HUDEP-2 (cell line): Measurements from ENCODE around the gene ABCA7.

Experiments
- DNase-seq, 76 experiments: peaks; one replicate each; lab custom pipeline; 2025; ENCODE audit not compliant: unreplicated experiment in 76 of 76; lab: John Stamatoyannopoulos, UW

The ABCA7 gene

GRCh38 chr19:1001538-1002166 lies 38.3 kb upstream of the ABCA7 start:
- DNase-seq = peak in 42 of 76 experiments; percentile 6 to 81 (median 46)

- DNase-seq = no peak
Measured at GRCh38 chr19:1002600-1002999, 37.3 kb upstream of the ABCA7 start.

- no peak for DNase-seq
Measured at GRCh38 chr19:1003283-1003682, 36.6 kb upstream of the ABCA7 start.

GRCh38 chr19:1004204-1004802 lies 35.6 kb upstream of the ABCA7 start:
- no peak for DNase-seq

- DNase-seq = no peak
Measured at GRCh38 chr19:1004803-1005664, 34.9 kb upstream of the ABCA7 start.

- DNase-seq = no peak
Measured at GRCh38 chr19:1006711-1007398, 33.1 kb upstream of the ABCA7 start.

GRCh38 chr19:1007399-1008251 lies 32.3 kb upstream of the ABCA7 start:
- DNase-seq = no peak

GRCh38 chr19:1008268-1009040 lies 31.5 kb upstream of the ABCA7 start:
- no peak for DNase-seq

- no peak for DNase-seq
Measured at GRCh38 chr19:1009041-1009980, 30.6 kb upstream of the ABCA7 start.

- DNase-seq = no peak
Measured at GRCh38 chr19:1009981-1010538, 29.8 kb upstream of the ABCA7 start.

- DNase-seq = no peak
Measured at GRCh38 chr19:1010586-1011510, 29.1 kb upstream of the ABCA7 start.

- no peak for DNase-seq
Measured at GRCh38 chr19:1011831-1012333, 28.0 kb upstream of the ABCA7 start.

GRCh38 chr19:1012334-1012733 lies 27.6 kb upstream of the ABCA7 start:
- no peak for DNase-seq

- no peak for DNase-seq
Measured at GRCh38 chr19:1013218-1013617, 26.7 kb upstream of the ABCA7 start.

- no peak for DNase-seq
Measured at GRCh38 chr19:1014161-1015060, 25.5 kb upstream of the ABCA7 start.
